ENCODE data around the gene FTO. TPM values are rescaled to one million over a fixed set of nuclear protein-coding genes. Genes with fewer than 3 reads are reported as not detected.

Gene FTO
- total RNA-seq, 2 donors from 2014 or later = 47.5 to 50.4 TPM

GRCh38 chr16:53773881-53774280, 69.9 kb downstream of the FTO start:
- DNase-seq (no peak), ATAC-seq (no peak)
- Histone ChIP-seq H3K36me3 (replicated peaks in 1 of 2; ENCODE audit: insufficient read depth in 1 of 2, low read depth in 2 of 2) (no peaks in the 10 kb centered on the region), H3K4me1 (peaks cover 53% of the 10 kb centered on the region), H3K4me3 (no peak overlapping the region), H3K27me3 (no peaks in the 10 kb centered on the region), H3K27ac (peak overlapping the region; percentile 27 to 64 (median 41)), H3K9me3 (no peaks in the 10 kb centered on the region)
- TF ChIP-seq, protein P1, sequence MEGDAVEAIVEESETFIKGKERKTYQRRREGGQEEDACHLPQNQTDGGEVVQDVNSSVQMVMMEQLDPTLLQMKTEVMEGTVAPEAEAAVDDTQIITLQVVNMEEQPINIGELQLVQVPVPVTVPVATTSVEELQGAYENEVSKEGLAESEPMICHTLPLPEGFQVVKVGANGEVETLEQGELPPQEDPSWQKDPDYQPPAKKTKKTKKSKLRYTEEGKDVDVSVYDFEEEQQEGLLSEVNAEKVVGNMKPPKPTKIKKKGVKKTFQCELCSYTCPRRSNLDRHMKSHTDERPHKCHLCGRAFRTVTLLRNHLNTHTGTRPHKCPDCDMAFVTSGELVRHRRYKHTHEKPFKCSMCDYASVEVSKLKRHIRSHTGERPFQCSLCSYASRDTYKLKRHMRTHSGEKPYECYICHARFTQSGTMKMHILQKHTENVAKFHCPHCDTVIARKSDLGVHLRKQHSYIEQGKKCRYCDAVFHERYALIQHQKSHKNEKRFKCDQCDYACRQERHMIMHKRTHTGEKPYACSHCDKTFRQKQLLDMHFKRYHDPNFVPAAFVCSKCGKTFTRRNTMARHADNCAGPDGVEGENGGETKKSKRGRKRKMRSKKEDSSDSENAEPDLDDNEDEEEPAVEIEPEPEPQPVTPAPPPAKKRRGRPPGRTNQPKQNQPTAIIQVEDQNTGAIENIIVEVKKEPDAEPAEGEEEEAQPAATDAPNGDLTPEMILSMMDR (IDR thresholded peaks at IDR 0.05) = no peak
- no peak for TF ChIP-seq POLR2A (IDR thresholded peaks at IDR 0.05)
- 36 to 49% methylated on average over 8 of the region's 8 CpGs for WGBS, 2 donors
- intact Hi-C loops (cut with DNase I) = no loop called here

DNA sequence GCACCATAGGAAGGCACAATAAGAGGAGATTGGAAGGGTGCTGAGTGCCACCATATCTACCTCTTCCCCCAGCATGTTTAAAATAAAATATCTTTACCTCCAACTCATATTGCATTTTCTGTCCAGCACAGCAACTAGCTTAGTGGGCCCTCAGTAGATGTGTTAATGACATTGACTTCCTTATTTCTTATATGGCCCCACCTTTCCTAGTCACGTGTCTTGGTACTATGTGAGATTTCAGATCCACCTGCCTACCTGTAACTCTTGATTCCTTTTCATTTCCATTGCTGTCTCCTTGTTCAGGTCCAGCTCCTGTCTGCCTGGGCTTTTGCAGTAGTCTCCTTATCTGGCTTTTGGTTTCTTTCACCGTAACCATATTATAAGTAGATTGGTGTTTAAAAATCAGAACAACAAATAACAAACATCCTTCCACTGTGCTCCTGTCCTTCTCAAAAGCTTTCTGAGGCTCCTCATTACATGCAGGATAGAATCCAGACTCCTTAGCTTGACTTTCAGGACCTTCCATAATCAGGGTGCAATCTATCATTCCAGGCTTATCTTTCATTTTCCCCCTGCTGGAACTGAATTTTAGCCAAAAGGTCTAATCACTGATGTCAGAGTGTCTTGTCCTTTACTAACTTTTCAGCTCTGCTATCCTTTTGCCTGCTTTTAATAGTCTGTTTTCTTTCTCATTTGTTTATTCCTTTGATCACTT, 71.3 kb downstream of the FTO start:
- ATAC-seq (no peak), DNase-seq (no peak)
- TF ChIP-seq POLR2A (IDR thresholded peaks at IDR 0.05) = no peak
- TF ChIP-seq, protein P1 (IDR thresholded peaks at IDR 0.05) = no peak
- H3K36me3 ChIP-seq (replicated peaks in 1 of 2; ENCODE audit: insufficient read depth in 1 of 2, low read depth in 2 of 2) = no peaks in the 10 kb centered on the region
- intact Hi-C loops (cut with DNase I) = no loop called here
- H3K9me3 ChIP-seq = no peaks in the 10 kb centered on the region
- H3K27me3 ChIP-seq = no peaks in the 10 kb centered on the region
- 46 to 51% methylated on average over 2 of the region's 2 CpGs for WGBS, 2 donors
- H3K4me1 ChIP-seq = peaks cover 66% of the 10 kb centered on the region
- H3K27ac ChIP-seq = peak overlapping the region in 3 of 4 donors; percentile 50 to 65 (median 64)
- no peak overlapping the region for H3K4me3 ChIP-seq

GRCh38 chr16:53775821-53776431, 72.0 kb downstream of the FTO start:
- H3K4me1 ChIP-seq = peaks cover 73% of the 10 kb centered on the region
- TF ChIP-seq POLR2A (IDR thresholded peaks at IDR 0.05) = no peak
- TF ChIP-seq, protein P1 (IDR thresholded peaks at IDR 0.05) = no peak
- DNase-seq = peak; percentile 28 to 67 (median 46)
- intact Hi-C loops (cut with DNase I) = no loop called here
- H3K4me3 ChIP-seq = no peak overlapping the region
- no peaks in the 10 kb centered on the region for H3K27me3 ChIP-seq
- H3K27ac ChIP-seq = peak overlapping the region; percentile 36 to 65 (median 57)
- H3K9me3 ChIP-seq = no peaks in the 10 kb centered on the region
- ATAC-seq = peak; percentile 58
- 14 to 20% methylated on average over 7 of the region's 7 CpGs for WGBS, 2 donors
- no peaks in the 10 kb centered on the region for H3K36me3 ChIP-seq (replicated peaks in 1 of 2; ENCODE audit: insufficient read depth in 1 of 2, low read depth in 2 of 2)

- Histone ChIP-seq H3K9me3 (no peaks in the 10 kb centered on the region), H3K36me3 (replicated peaks in 1 of 2; ENCODE audit: insufficient read depth in 1 of 2, low read depth in 2 of 2) (no peaks in the 10 kb centered on the region), H3K4me1 (peaks cover 79% of the 10 kb centered on the region), H3K27ac (peak overlapping the region in 3 of 4 donors; percentile 15 to 61 (median 33)), H3K4me3 (no peak overlapping the region), H3K27me3 (no peaks in the 10 kb centered on the region)
- no peak for TF ChIP-seq POLR2A (IDR thresholded peaks at IDR 0.05)
- TF ChIP-seq, protein P1 (IDR thresholded peaks at IDR 0.05) = no peak
- intact Hi-C loops (cut with DNase I) = no loop called here
- DNase-seq (no peak), ATAC-seq (no peak)
- WGBS, 2 donors = 41 to 68% methylated on average over 3 of the region's 3 CpGs
Measured at GRCh38 chr16:53779186-53779585, 75.2 kb downstream of the FTO start.
